OCI-LY7 (cell line): ENCODE results near the gene LRP3.

Experiments used
- CTCF ChIP-seq: fragments of 200-600 bp; sonication (generic); conservative IDR thresholded peaks from 2 replicates; pipeline ENCODE4 v1.5.1; 2014; ENCODE audit warnings: mild to moderate bottlenecking, antibody characterized with exemption, low read length, moderate library complexity, mixed read lengths
- EZH2phosphoT487 ChIP-seq: fragments of 200-600 bp; sonication (generic); IDR thresholded peaks from 2 replicates; pipeline ENCODE4 v1.6.1; 2018; ENCODE audit warnings: low read depth, borderline replicate concordance, mild to moderate bottlenecking, mixed run types, antibody characterized with exemption, low read length, moderate library complexity, mixed read lengths

DNA sequence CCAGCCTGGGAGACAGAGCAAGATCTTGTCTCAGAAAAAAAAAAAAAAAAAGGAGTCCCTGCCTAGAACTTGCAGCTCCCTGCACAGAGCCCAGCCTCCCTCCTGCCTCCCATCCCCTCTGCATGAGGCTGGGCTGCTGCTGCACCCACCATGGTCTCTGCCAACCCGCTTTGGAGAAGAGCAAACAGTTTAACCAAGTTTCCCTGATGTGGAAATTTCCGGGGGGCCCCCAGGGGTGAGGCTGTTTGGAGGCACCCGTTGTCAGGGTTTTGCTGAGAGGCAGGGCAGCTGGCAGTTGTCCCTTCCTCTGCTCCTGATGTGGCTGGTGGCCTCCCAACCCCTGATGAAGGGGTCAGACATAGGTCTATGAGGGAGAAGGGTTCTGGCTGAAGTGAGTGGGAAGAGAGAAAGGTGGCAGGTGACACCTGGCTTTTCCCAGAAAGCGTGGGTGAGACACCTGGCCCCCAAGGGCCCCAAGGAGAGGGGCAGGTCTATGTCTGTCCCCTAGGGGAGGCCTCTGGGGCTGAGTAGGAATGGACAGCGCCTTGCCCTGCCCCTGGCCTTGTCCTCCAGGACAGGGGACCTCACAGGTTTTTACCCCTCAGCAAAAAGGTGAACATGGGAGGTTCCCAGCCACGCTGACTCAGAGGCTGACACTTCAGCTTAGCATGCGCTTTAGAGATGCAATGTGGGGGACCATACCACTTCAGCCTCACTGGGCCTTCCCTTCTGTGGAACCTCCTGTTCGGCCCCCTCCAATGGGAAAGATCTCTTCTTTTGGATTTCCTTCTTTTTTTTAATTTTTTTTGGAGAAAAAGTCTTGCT, 5.5 kb downstream of the LRP3 start:
- TF ChIP-seq CTCF (no peak), EZH2phosphoT487 (no peak)
